Thyroid gland (tissue), 4 donors: ENCODE measurements around the gene RSPRY1.

Experiments
- CTCF ChIP-seq, 6 experiments: fragments of 200-600 bp in 3 of 6; fragments of 450-650 bp in 3 of 6; sonication (generic) in 3 of 6; IDR thresholded peaks; one replicate each; pipeline ENCODE4 v1.5.1; 2016 to 2019; ENCODE audit warnings: antibody characterized with exemption in 6 of 6, mild to moderate bottlenecking in 2 of 6, inconsistent platforms in 1 of 6, moderate library complexity in 1 of 6
- POLR2A ChIP-seq, 2 donors: fragments of 450-650 bp; IDR thresholded peaks; one replicate each; pipeline ENCODE4 v1.6.1; 2017; ENCODE audit warnings: antibody characterized with exemption in 2 of 2, mild to moderate bottlenecking in 2 of 2, moderate library complexity in 1 of 2

DNA sequence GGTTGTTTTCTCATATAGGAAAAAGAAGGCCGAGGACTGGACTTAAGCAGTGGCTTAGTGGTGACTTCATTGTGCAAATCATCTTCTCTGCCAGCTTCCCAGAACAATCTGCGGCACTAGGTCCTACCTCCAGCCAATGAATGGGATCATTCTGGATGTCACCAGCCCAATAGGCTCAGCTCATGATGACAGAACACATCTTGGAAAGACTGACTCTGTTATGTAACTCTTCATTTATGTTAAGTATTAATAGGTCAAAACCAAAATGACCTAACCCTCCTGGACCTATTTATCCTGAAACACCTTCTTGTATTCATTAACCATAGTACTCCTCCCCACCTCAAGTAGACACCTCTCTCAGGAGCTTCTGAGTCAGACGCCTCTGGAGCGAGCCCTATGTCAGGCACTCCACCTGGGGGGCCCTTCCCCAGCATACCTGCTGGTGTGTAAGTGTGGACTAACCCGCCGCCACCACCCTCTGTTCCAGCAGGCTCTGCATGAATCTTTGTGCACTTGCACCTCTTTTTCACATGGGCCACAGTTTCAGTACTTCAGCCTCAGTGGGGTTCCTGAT is 66.1 kb downstream of the RSPRY1 start:
- TF ChIP-seq POLR2A (IDR thresholded peaks at IDR 0.05) (no peak), CTCF (IDR thresholded peaks at IDR 0.05) (no peak)
